GF-D8 (cell line): ENCODE measurements around the gene PIGZ.
"Not testable (repeated sequence)": the region's sequence is repeated elsewhere in the genome, so short reads cannot be mapped to it uniquely, and the experiment has no call there.

Source experiments
- DNase-seq: peaks from one replicate; lab custom pipeline; 2025; lab: John Stamatoyannopoulos, UW

Gene PIGZ

DNA sequence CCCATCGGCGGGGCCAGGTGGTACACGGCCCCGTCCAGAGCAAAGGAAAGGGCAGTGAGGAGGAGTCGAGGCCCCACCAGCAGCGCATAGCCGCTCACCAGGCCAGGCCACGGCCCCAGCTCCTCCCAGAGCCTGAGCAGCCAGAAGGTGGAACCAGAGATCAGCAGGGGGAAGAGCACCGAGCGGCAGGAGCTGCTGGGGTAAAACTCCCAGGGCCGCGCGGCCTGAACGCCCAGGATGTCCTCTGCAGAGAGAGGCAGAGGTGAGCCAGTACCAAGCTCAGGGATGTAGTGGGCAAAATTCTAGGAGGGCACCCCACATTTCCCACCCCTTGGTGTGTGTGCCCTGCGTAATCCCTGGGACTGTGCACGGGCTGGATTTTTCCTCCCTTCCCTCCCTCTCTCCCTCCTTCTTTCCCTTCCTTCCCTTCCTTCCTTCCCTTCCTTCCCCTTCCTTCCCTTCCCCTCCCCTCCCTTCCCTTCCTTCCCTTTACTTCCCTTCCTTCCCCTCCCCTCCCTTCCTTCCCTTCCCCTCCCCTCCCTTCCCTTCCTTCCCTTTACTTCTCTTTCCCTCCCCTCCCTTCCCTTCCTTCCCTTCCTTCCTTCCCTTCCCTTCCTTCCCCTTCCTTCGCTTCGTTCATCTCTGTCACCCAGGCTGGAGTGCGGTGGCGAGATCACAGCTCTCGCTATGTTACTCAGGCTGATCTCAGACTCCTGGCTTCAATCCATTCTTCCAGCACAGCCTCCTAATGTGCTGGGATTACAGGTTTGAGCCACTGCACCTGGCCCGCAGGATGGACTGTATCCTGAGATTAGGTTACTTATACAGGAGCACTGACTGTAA is 20.0 kb downstream of the PIGZ start:
- no peak for DNase-seq

DNA sequence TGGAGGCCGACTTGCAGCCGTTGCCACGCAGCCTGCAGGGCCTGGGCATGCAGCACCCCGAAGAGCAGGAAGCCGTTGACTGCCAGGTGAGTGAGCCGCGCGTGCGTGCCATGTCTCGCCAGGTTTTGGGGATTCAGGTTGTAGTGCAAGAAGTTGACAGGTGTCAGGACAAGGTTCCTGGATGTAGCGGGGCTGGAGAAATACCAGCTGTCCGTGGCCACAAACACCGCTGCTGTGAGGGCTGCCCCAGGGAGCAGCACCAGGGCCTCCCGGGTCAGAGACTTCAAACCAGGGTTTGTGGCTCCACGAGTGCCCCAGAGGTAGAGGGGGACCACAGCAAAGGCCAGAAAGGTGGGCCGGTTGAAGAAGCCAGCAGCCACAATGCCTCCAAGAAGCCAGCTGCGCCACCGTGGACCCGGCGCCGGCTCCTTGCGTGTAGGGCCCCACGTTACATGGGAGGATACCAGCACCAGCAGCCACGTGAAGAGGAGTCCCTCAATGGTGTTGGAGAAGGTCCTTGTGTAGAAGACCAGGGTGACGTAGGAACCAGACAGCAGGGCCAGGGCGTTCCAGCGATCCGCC is 20.7 kb downstream of the PIGZ start:
- no peak for DNase-seq

DNA sequence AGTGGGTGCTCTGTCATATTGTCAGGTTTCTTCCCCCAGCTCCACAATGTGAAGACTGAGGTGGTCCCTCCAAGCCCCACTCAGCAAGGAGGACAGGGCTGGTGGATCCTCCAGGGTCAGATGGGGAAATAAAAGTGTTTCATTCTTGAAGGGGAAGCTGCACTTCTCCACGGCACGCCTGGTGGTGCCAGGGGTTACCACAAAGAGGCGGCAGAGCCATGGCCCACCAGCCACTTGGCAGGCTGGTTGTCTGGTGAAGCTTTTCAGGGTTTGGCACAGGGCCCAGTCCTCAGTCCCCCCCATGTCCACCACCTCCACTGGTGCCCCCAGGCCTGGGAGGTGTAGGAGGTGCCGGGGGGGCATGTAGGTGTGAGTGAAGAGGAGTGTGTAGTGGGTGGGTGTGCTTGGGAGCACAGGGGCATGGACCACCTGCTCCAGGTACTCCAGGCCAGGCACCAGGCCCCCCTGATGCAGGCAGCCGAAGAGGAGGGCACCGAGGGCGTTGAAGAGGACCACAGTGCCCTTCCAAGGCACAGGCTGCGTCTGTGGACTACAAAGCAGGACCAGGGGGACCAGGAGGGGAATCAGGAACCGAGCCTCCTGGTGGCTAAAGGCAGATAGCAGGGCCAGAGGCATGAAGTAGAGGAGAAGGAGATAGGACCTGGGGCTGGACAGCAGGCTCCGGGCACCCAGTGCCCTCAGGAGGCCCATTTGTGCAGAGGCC is 21.3 kb downstream of the PIGZ start:
- DNase-seq = no peak

DNA sequence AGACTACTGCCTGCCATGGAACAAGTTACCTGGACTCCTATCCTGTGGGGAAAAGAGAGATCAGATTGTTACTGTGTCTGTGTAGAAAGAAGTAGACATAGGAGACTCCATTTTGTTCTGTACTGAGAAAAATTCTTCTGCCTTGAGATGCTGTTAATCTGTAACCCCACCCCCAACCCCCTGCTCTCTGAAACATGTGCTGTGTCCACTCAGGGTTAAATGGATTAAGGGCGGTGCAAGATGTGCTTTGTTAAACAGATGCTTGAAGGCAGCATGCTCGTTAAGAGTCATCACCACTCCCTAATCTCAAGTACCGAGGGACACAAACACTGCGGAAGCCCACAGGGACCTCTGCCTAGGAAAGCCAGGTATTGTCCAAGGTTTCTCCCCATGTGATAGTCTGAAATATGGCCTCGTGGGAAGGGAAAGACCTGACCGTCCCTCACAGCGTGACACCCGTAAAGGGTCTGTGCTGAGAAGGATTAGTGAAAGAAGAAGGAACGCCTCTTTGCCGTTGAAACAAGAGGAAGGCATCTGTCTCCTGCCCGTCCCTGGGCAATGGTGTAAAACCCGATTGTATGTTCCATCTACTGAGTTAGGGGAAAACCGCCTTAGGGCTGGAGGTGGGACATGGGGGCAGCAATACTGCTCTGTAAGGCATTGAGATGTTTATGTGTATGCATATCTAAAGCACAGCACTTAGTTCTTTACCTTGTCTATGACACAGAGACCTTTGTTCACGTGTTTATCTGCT is 24.4 kb downstream of the PIGZ start:
- DNase-seq = not testable (repeated sequence)

DNA sequence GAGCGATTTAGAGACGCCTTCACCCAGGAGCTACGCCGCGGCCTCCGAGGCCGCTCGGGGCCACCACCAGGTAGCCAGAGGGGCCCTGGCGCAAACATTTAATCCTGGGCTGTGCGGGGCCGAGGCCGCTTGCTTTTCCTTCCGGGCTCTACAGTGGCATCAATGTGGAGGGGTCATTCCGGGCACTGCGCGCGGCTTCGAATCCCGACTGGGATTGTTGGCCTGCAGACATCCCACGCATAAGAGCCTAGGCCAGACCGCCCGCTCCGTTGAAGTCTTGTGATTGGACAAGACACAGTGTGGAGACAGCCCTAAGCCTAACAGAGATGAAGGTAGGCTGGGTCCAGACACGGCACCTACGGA is 25.7 kb downstream of the PIGZ start:
- DNase-seq = no peak

DNA sequence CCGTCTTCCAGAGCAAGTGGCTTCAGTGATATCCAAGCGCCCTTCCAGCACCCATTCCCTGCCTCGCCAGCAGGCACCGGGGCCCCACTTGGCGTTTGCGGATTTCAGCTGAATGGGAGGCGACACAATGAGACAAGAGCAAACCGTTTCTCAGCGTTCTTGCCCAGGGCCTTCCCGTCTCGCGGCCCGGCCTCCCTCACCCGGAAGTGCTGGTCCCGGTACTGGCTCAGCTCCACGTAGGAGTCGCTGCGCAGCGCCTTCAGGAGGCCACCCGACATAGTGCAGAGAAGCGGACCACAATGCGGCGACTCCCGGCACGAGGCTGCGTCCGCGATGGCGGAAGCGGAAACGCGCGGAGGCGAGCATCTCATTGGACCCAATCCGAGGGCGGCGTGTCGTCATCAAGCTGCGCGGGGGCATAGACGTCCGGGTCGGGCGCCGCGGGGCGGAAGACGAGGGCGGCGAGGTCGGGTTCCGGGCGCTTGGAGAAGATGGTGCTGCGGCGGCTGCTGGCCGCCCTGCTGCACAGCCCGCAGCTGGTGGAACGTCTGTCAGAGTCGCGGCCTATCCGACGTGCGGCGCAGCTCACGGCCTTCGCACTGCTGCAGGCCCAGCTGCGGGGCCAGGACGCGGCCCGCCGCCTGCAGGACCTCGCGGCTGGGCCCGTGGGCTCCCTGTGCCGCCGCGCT is 26.3 kb downstream of the PIGZ start, which contains the start of gene NCBP2:
TSS of gene NCBP2 (minus strand) at position 303 of the 689 bp plus-strand sequence. CDS start at position 278, 25 bp downstream.
- DNase-seq = peak; percentile 93

DNA sequence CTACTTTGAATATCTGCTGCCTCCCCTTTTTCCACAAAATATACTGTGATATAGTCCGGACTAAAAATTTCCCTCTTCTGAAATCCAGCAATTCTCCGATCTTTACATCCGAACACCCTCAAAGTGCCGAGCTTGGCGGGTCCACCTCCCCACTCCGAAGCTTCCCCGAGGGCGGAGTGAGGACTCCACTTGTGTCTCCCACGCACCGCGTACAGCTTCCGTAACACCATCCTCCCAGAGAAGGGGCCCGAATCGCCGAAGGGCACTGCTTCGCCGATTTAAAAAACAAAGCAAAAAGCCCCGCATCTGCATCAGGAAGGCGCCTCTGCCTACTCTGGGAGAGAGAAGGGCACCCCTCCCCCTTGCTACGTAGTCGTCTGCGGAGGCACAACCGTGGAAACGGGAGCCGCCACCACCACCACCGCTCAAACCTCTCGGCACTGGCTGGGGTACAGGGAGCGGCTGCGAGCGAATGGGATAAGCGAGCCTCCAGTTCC is 26.9 kb downstream of the PIGZ start:
- peak; percentile 23 for DNase-seq

DNA sequence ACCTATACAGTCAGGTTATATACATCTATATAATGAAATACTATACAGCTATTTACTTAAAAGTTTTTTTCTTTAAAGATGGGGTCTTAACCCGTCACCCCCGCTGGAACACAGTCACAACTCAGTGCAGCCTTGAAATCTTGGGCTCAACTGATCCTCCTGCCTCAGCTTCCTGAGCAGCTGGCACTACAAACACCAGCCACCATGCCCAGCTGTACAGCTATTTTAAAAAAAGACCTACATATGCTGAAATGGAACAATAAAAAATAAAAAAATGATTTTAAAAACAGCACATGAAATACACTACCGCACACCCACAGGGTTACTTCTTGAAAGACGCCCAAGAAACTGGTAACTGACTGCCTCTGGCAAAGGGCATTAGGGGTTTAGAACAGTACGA is 30.1 kb downstream of the PIGZ start:
- DNase-seq = no peak

DNA sequence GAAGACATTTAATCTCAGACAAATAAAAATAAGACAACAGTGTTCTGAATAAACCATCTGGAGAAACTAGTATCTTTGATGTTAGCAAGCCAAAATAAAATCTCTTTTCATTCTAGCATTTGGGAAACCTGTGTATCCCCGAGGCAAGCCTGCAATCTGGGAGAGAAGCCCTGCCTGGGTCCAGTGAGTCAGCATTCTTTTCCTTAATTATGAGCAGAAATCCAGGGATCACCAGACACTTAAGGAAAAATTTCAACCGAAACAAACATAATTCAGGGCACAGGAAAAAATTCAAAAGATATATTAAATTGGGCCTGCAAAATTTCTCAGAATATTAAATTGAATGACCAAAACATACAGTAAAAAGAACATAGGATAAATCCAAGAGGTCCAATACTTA is 30.5 kb downstream of the PIGZ start:
- DNase-seq = no peak

DNA sequence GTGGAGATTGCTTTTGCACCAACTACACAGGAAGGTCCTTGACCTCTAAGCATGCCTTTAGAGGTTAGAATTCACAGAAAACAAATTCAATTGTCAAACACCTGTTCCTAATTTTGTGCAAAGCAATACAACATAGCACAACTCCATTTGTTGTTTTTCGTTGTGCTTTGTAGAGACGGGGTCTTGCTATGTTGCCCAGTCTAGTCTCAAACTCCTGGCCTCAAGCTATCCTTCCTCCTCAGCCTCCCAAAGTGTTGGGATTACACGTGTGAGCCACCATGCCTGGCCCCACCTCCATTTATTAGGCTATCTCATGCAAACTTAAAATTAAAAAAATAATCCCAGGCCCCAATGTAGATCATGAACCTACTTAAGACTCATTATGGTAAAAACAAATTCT is 32.3 kb downstream of the PIGZ start:
- DNase-seq = no peak

DNA sequence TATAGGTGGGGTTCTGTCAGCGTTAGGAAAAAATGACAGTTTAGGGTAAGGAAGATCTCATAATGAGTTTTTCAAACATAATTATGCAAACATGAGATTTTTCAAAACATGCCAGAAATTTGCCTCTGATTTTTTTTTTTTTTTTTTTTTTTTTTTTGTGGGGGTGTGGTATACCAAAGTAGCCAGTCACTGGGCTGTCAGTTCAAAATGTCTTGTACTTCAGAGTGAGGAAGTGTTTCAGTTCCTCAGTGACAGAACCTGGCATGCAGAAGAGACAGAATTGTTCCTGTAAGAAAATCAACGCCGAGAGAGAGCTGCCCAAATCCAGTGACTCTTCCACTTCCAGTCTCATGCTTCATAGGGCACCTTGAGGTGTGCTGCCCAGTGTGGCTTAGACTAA is 36.0 kb downstream of the PIGZ start:
- DNase-seq = no peak

DNA sequence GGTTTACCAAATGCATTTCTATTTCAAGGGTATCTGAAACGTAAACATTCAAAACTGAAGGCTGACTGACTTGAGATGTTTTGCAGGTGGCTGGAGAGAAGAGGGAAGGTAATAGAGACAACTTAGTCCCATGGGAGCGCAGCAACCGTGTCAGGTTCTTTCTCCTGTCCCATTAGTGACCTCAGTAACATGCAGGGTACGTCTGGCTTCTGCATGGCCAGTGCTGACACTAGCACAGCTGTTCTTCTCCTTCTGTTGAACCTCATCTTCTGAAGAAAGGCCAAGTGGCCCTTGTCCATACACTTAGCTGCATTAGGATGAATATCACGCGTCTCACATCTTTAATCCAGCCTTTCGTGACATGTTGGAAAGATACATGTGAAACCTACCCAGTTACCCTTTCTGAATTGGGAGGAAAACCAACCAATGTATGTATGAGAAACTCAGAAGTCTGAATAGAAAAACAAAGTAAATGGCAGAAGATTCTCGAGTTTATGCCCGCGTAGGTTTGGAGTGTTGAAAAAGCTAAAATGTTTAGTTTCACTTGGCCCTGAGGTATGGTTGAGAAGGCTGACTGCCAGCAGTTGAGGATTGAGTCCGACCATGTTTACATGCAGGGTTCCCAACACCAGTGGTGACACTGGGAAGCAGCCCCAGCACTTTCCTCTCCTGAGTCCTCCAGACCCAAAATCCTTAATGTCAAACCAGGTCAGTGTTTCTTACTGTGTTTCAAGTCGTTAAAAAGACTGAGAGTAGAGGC is 36.6 kb downstream of the PIGZ start:
- no peak for DNase-seq

DNA sequence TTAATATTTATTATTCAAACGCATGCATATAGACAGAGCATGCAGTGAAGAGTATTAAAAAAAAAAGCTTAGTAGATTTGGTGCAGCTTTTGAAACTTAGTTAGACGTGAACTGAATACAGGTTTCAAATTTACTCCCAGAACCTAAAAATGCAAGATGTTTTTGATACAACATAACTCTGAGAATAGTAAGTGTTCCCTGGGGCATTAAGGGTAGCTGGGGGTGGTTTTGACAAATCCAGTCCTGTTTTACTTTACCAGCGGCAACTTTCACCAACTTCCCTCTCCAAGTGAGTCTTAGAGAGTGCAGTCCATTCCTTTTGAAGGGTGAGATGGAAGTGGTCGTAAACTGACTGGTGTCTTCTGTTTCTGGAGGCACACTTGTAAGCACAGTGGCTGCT is 37.5 kb downstream of the PIGZ start:
- no peak for DNase-seq

DNA sequence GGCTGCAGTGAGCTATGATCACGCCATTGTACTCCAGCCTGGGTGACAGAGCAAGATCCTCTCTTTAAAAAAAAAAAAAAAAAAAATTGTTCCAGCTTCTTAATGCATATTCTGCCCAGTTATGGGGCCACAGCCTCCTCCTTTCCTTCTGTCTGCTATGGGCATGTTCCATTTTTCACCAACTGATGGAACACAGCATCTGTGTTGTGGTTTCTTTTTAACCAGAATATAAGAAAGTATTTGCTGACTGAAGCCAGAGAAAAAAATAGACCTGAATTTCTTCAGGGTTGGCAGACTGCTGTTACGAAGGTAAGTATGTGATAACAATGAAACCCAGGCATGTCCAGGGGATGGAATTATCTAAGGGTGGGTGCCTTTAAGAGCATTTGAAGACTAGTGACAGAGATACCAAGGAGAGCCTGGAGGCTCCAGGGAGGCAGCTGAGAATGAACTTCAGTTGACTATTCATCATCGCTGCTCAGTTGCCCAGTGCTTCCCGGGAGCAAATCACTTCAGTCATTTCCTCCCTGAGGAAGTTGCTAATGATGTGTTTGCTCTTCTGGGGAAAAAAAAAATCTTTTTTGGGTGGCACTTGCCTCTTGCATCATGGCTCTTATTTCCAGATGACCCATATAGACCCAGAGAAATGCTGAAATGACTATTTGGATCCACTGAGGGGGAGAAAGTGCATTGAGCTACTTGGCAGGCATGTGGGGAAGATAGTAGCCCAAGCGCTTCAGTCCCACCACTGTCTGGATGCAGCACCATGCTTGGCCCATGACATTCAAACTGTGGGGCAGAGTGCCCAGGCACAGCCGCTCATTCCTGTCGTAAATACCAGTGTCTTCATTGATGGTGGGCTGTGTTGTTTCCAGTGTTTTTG is 40.8 kb downstream of the PIGZ start:
- DNase-seq = no peak

DNA sequence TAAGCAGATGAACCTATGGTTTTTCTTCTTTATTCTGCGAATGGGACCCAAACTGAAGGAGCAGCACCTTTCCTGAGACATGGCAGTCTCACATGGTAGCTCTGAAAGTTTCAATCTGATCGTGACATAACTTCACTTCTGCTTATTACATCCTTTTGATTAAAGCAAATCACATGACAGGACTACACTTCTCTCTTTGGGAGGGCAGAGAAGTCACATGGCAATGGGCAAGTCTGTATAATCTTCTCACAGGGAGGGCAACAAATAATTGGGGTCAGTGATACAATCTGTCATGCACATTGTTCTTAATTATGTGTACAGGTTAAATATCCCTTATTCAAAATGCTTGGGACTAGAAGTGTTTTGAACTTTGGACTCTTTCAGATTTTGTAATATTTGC is 47.9 kb downstream of the PIGZ start:
- DNase-seq = peak; percentile 21

DNA sequence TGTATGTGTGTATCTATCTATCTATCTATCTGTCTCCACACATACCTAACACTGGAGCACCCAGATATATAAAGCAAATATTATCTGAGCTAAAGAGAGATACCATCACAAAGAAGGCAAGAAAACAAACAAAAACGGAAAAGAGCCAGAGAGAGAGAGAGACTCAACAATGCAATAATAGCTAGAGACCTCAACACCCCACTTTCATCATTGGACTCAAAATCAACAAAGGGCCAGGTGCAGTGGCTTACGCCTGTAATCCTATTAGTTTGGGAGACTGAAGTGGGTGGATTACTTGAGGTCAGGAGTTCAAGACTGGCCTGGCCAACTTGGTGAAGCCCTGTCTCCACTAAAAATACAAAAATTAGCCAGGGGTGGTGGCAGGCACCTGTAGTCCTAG is 49.7 kb downstream of the PIGZ start:
- DNase-seq = no peak

DNA sequence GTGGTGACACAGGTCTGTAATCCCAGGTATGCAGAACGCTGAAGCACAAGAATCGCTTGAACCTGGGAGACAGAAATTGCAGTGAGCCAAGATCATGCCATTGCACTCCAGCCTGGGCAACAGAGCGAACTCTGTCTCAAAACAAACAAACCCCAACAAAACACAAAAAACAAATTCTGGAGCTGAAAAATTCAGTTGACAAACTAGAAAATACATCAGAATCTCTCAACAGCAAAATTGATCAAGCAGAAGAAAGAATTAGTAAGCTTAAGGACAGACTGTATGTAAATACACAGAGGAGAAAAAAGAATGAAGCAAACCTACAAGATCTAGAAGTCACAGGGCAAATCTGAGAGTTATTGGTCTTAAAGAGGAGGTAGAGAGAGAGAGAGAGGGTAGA is 51.6 kb downstream of the PIGZ start:
- DNase-seq = no peak

DNA sequence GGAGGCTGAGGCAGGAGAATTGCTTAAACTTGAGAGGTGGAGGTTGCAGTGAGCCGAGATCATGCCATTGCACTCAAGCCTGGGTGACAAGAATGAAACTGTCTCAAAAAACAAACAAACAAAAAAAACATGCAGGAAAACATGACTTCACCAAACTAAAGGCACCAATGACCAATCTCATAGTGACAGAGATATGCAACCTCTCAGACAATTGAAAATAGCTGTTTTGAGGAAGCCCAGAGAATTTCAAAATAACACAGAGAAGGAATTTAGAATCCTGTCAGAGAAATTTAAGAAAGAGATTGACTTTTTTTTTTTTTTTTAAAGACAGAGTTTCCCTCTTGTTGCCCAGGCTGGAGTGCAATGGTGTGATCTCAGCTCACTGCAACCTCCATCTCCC is 52.4 kb downstream of the PIGZ start:
- DNase-seq = no peak

DNA sequence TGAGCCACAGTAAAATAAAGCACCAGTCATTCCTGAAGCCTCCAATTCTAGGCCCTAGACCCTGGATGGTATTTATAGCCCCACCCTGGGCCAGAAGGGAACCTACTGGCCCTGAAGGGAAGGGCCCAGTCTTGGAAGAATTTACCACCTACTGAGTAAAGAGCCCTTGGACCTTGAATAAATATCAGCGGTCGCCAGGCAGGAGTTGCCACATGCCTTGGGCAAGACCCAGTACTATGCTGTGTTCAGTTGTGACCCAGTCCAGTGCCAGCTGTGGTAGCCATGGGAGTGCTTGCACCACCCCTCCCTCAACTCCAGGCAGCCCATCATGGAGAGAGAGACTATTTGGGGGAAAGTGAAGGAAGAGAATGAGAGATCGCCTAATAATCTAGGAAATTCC is 53.3 kb downstream of the PIGZ start:
- no peak for DNase-seq

DNA sequence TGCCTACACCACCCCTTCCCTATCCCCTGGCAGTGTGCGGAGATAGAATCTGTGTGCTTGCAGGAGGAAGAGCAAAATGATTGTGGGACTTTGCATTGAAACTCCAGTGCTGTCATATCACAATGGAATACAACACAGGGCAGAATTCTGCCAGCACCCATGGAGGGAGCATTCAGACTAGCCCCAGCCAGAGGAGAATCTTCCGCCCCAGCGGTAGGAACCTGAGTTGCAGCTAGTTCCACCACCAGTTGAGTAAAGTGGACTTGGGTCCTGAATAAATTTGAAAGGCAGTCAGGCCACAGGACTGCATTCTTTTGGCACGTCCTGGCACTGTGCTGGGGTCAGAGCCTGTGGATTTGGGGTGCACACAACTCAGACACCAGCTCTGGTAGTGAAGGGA is 53.8 kb downstream of the PIGZ start:
- DNase-seq = no peak
